Stomach (tissue), 4 donors: Measurements from ENCODE around the gene BPHL.

Source experiments
- EP300 ChIP-seq: sonication (generic); formaldehyde crosslinking; IDR thresholded peaks from one replicate; pipeline ENCODE4 v1.6.1; 2017; ENCODE audit warnings: antibody characterized with exemption
- TF ChIP-seq, protein P1 (sequence below), 7 experiments: fragments of 450-650 bp in 4 of 7; fragments of 200-600 bp in 3 of 7; sonication (generic) in 3 of 7; IDR thresholded peaks; one replicate each; pipeline ENCODE4 v1.5.1; 2016 to 2019; ENCODE audit warnings: antibody characterized with exemption in 7 of 7, control low read depth in 2 of 7, mild to moderate bottlenecking in 1 of 7

DNA sequence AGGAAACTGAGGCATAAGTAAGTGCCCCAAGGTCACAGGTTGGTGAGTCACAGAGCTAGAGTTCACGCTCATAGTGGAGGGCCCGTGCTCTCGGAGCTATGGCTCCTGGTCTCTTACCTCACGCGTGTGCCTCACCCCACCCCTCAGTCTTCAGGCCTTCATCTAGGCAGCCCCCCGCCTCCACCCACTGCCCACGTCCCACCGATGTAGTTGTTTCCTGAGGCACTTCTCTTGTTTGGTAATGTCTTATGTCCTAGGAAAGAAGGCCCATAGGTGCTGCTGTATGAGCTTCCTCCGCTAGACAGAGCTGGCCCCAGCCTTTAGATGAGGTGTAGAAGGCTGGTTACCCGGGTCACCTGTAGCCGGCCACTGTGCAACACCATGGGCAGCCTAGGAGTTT, 45.1 kb upstream of the BPHL start:
- TF ChIP-seq EP300, result no peak
- TF ChIP-seq, protein P1, sequence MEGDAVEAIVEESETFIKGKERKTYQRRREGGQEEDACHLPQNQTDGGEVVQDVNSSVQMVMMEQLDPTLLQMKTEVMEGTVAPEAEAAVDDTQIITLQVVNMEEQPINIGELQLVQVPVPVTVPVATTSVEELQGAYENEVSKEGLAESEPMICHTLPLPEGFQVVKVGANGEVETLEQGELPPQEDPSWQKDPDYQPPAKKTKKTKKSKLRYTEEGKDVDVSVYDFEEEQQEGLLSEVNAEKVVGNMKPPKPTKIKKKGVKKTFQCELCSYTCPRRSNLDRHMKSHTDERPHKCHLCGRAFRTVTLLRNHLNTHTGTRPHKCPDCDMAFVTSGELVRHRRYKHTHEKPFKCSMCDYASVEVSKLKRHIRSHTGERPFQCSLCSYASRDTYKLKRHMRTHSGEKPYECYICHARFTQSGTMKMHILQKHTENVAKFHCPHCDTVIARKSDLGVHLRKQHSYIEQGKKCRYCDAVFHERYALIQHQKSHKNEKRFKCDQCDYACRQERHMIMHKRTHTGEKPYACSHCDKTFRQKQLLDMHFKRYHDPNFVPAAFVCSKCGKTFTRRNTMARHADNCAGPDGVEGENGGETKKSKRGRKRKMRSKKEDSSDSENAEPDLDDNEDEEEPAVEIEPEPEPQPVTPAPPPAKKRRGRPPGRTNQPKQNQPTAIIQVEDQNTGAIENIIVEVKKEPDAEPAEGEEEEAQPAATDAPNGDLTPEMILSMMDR (IDR thresholded peaks at IDR 0.05), result no peak
